Measurements from ENCODE around the gene ELP5. TPM values are rescaled to one million over a fixed set of nuclear protein-coding genes. Genes with fewer than 3 reads are reported as not detected.

Gene ELP5
- total RNA-seq = 22.5 and 28.7 TPM in 2 replicates

GRCh38 chr17:7252176-7253043 is at the start of gene ELP5:
Gene ELP5 (plus strand): TSS chr17:7252215. CDS start chr17:7252551, 336 bp downstream.

GRCh38 chr17:7219812-7220592 is 32.0 kb upstream of the ELP5 start, which contains the start of the genes ACADVL and DLG4:
Gene ACADVL (plus strand): TSS chr17:7219938. CDS start chr17:7219985, 47 bp downstream.
Gene DLG4 (minus strand): TSS chr17:7219836.

GRCh38 chr17:7234083-7234951 is 17.7 kb upstream of the ELP5 start, which contains the start of gene DVL2:
Gene DVL2 (minus strand): TSS chr17:7234517. CDS start chr17:7234262, 255 bp downstream.

GRCh38 chr17:7239091-7240027 is 12.7 kb upstream of the ELP5 start, which contains the start of gene PHF23:
Gene PHF23 (minus strand): TSS chr17:7239457. CDS start chr17:7239279, 178 bp downstream.

GRCh38 chr17:7241783-7242716 is 10.0 kb upstream of the ELP5 start, which contains the start of gene GABARAP:
Gene GABARAP (minus strand): TSS chr17:7242449. CDS start chr17:7242330, 119 bp downstream.

GRCh38 chr17:7251661-7252175 is 297 bp upstream of the ELP5 start, which contains the start of gene CTDNEP1:
Gene CTDNEP1 (minus strand): TSS chr17:7251734. CDS start chr17:7251296, 438 bp downstream.

GRCh38 chr17:7262192-7262934 is 10.3 kb downstream of the ELP5 start, which contains the start of gene CLDN7:
Gene CLDN7 (minus strand): TSS chr17:7262478. CDS start chr17:7262043, 435 bp downstream.

GRCh38 chr17:7281074-7281952 is 29.3 kb downstream of the ELP5 start, which contains the start of gene SLC2A4:
Gene SLC2A4 (plus strand): TSS chr17:7281718. CDS start chr17:7281935, 217 bp downstream.

GRCh38 chr17:7294614-7295153 is 42.7 kb downstream of the ELP5 start, which contains the start of gene YBX2:
Gene YBX2 (minus strand): TSS chr17:7294639. CDS start chr17:7294500, 139 bp downstream.

GRCh38 chr17:7306911-7307685 is 55.1 kb downstream of the ELP5 start, which contains the start of gene EIF5A:
Gene EIF5A (plus strand): TSS chr17:7307628. CDS start chr17:7309636, 2,008 bp downstream.

Other genes starting within 250 kb of the ELP5 start
- gene RNASEK, start 239.6 kb upstream of the ELP5 start, total RNA-seq = 237 and 238 TPM in 2 replicates
- gene BCL6B, start 229.2 kb upstream of the ELP5 start, total RNA-seq = 0.90 and 4.7 TPM in 2 replicates
- 0.90 and 1.1 TPM in 2 replicates for gene SLC16A13, start 216.2 kb upstream of the ELP5 start, total RNA-seq
- not detected in 2 replicates for gene SLC16A11, start 208.1 kb upstream of the ELP5 start, total RNA-seq
- not detected in 2 replicates for gene CLEC10A, start 172.0 kb upstream of the ELP5 start, total RNA-seq
- not detected in 2 replicates for gene ASGR2, start 137.4 kb upstream of the ELP5 start, total RNA-seq
- 0.18 and 1.1 TPM in 2 replicates for gene ASGR1, start 72.8 kb upstream of the ELP5 start, total RNA-seq
- 17.3 and 17.7 TPM in 2 replicates for gene DLG4, start 32.4 kb upstream of the ELP5 start, total RNA-seq
- gene ACADVL, start 32.3 kb upstream of the ELP5 start, total RNA-seq = 559 and 643 TPM in 2 replicates
- gene DVL2, start 17.7 kb upstream of the ELP5 start, total RNA-seq = 33.4 and 33.9 TPM in 2 replicates
- gene PHF23, start 12.8 kb upstream of the ELP5 start, total RNA-seq = 41.3 and 81.2 TPM in 2 replicates
- 160 and 299 TPM in 2 replicates for gene GABARAP, start 9.8 kb upstream of the ELP5 start, total RNA-seq
- 65.3 and 66.3 TPM in 2 replicates for gene CTDNEP1, start 481 bp upstream of the ELP5 start, total RNA-seq
- gene CLDN7, start 10.3 kb downstream of the ELP5 start, total RNA-seq = 0.16 and 2.0 TPM in 2 replicates
- gene SLC2A4, start 29.5 kb downstream of the ELP5 start, total RNA-seq = 0.18 TPM in 1 of 2 replicates, not detected in the other
- gene YBX2, start 42.4 kb downstream of the ELP5 start, total RNA-seq = not detected in 2 replicates
- 521 and 571 TPM in 2 replicates for gene EIF5A, start 55.4 kb downstream of the ELP5 start, total RNA-seq
- 35.7 and 67.1 TPM in 2 replicates for gene GPS2, start 63.1 kb downstream of the ELP5 start, total RNA-seq
- 10.8 and 15.7 TPM in 2 replicates for gene NEURL4, start 77.1 kb downstream of the ELP5 start, total RNA-seq
- not detected in 2 replicates for gene ACAP1, start 84.3 kb downstream of the ELP5 start, total RNA-seq
- 14.9 and 20.6 TPM in 2 replicates for gene KCTD11, start 99.9 kb downstream of the ELP5 start, total RNA-seq
- not detected in 2 replicates for gene TMEM95, start 102.9 kb downstream of the ELP5 start, total RNA-seq
- gene TNK1, start 128.9 kb downstream of the ELP5 start, total RNA-seq = under 0.01 and 0.18 TPM in 2 replicates
- gene PLSCR3, start 142.3 kb downstream of the ELP5 start, total RNA-seq = 62.9 and 82.3 TPM in 2 replicates
- gene TMEM256, start 151.9 kb downstream of the ELP5 start, total RNA-seq = 147 and 158 TPM in 2 replicates
- gene NLGN2, start 155.6 kb downstream of the ELP5 start, total RNA-seq = 7.8 and 12.5 TPM in 2 replicates
- not detected in 2 replicates for gene SPEM1, start 168.1 kb downstream of the ELP5 start, total RNA-seq
- gene SPEM2, start 173.4 kb downstream of the ELP5 start, total RNA-seq = not detected in 2 replicates
- not detected in 2 replicates for gene SPEM3, start 176.6 kb downstream of the ELP5 start, total RNA-seq
- 2.9 and 3.8 TPM in 2 replicates for gene TMEM102, start 183.2 kb downstream of the ELP5 start, total RNA-seq
- 1.8 and 3.4 TPM in 2 replicates for gene FGF11, start 187.3 kb downstream of the ELP5 start, total RNA-seq
- 6.9 and 8.3 TPM in 2 replicates for gene CHRNB1, start 192.8 kb downstream of the ELP5 start, total RNA-seq
- 20.4 and 27.2 TPM in 2 replicates for gene ZBTB4, start 227.4 kb downstream of the ELP5 start, total RNA-seq
- not detected in 2 replicates for gene SLC35G6, start 229.2 kb downstream of the ELP5 start, total RNA-seq
- 57.0 and 69.2 TPM in 2 replicates for gene POLR2A, start 232.2 kb downstream of the ELP5 start, total RNA-seq

Measured in cardiac atrium fibroblast (primary cell).